Adipocyte (in vitro differentiated cells): ENCODE data around the gene FUCA1.

ENCODE experiments used
- DNase-seq: peaks from one replicate; pipeline ENCODE4 v3.0.0-alpha.2; 2015; ENCODE audit warnings: low read depth
- H3K27me3 ChIP-seq: replicated peaks from 2 replicates; pipeline ENCODE4 v1.7.0; 2013; ENCODE audit warnings: mild to moderate bottlenecking, low read length, moderate library complexity; ENCODE audit not compliant: control insufficient read depth, insufficient read depth
- H3K36me3 ChIP-seq: 2 replicates; pipeline ENCODE4 v1.7.0; 2013; ENCODE audit warnings: low read length, mild to moderate bottlenecking, moderate library complexity; ENCODE audit not compliant: control insufficient read depth, insufficient read depth, severe bottlenecking
- H3K4me1 ChIP-seq: 2 replicates; pipeline ENCODE4 v1.7.0; 2013; ENCODE audit warnings: mild to moderate bottlenecking, low read length, moderate library complexity; ENCODE audit not compliant: control insufficient read depth, insufficient read depth
- H3K4me3 ChIP-seq: 2 replicates; pipeline ENCODE4 v1.7.0; 2013; ENCODE audit warnings: mild to moderate bottlenecking, low read length, moderate library complexity
- H3K9ac ChIP-seq: 2 replicates; pipeline ENCODE4 v1.7.0; 2013; ENCODE audit warnings: mild to moderate bottlenecking, low read length, moderate library complexity
- H3K9me3 ChIP-seq: 2 replicates; pipeline ENCODE4 v1.7.0; 2013; ENCODE audit warnings: mild to moderate bottlenecking, low read length, moderate library complexity; ENCODE audit not compliant: control insufficient read depth

The FUCA1 gene

GRCh38 chr1:23889074-23889473 is 21.0 kb upstream of the FUCA1 start:
- Histone ChIP-seq H3K4me1 (no peaks in the 10 kb centered on the region), H3K27me3 (peaks cover 27% of the 10 kb centered on the region), H3K4me3 (no peak overlapping the region), H3K9me3 (no peaks in the 10 kb centered on the region), H3K9ac (no peak overlapping the region), H3K36me3 (no peaks in the 10 kb centered on the region)
- no peak for DNase-seq

GRCh38 chr1:23885222-23885621 is 17.1 kb upstream of the FUCA1 start:
- H3K27me3 ChIP-seq: peaks cover 27% of the 10 kb centered on the region
- no peaks in the 10 kb centered on the region for H3K4me1 ChIP-seq
- no peak overlapping the region for H3K4me3 ChIP-seq
- H3K9ac ChIP-seq: no peak overlapping the region
- DNase-seq: no peak
- no peaks in the 10 kb centered on the region for H3K36me3 ChIP-seq
- H3K9me3 ChIP-seq: no peaks in the 10 kb centered on the region

GRCh38 chr1:23882746-23883145 is 14.7 kb upstream of the FUCA1 start:
- H3K4me1 ChIP-seq: no peaks in the 10 kb centered on the region
- no peaks in the 10 kb centered on the region for H3K36me3 ChIP-seq
- H3K27me3 ChIP-seq: peaks cover 11% of the 10 kb centered on the region

GRCh38 chr1:23879809-23880208 is 11.7 kb upstream of the FUCA1 start:
- Histone ChIP-seq H3K4me1 (no peaks in the 10 kb centered on the region), H3K9ac (no peak overlapping the region), H3K27me3 (peaks cover 6% of the 10 kb centered on the region), H3K9me3 (peaks cover 25% of the 10 kb centered on the region), H3K4me3 (no peak overlapping the region), H3K36me3 (no peaks in the 10 kb centered on the region)
- DNase-seq: no peak

More at GRCh38 chr1:23882746-23883145, 14.7 kb upstream of the FUCA1 start:
- DNase-seq: no peak
- Histone ChIP-seq H3K9me3 (peaks cover 24% of the 10 kb centered on the region), H3K4me3 (no peak overlapping the region), H3K9ac (no peak overlapping the region)

- DNase-seq: no peak
- Histone ChIP-seq H3K9me3 (peaks cover 25% of the 10 kb centered on the region), H3K4me1 (no peaks in the 10 kb centered on the region), H3K4me3 (peak overlapping the region; percentile 47), H3K9ac (no peak overlapping the region), H3K27me3 (peaks cover 17% of the 10 kb centered on the region), H3K36me3 (no peaks in the 10 kb centered on the region)
Measured at GRCh38 chr1:23878668-23879067, 10.6 kb upstream of the FUCA1 start.

GRCh38 chr1:23875382-23875781 is 7.3 kb upstream of the FUCA1 start:
- Histone ChIP-seq H3K27me3 (peaks cover 27% of the 10 kb centered on the region), H3K9me3 (peaks cover 25% of the 10 kb centered on the region), H3K4me3 (no peak overlapping the region), H3K9ac (no peak overlapping the region), H3K4me1 (no peaks in the 10 kb centered on the region), H3K36me3 (no peaks in the 10 kb centered on the region)
- DNase-seq: no peak

- DNase-seq: no peak
- no peak overlapping the region for H3K4me3 ChIP-seq
- H3K9me3 ChIP-seq: no peaks in the 10 kb centered on the region
- H3K36me3 ChIP-seq: no peaks in the 10 kb centered on the region
- no peaks in the 10 kb centered on the region for H3K4me1 ChIP-seq
- H3K27me3 ChIP-seq: peaks cover 29% of the 10 kb centered on the region
- no peak overlapping the region for H3K9ac ChIP-seq
Measured at GRCh38 chr1:23872421-23872820, 4.3 kb upstream of the FUCA1 start.

- peaks cover 19% of the 10 kb centered on the region for H3K27me3 ChIP-seq
- H3K9me3 ChIP-seq: no peaks in the 10 kb centered on the region
- peak overlapping the region; percentile 85 for H3K4me3 ChIP-seq
- peak overlapping the region; percentile 69 for H3K9ac ChIP-seq
- no peaks in the 10 kb centered on the region for H3K36me3 ChIP-seq
- H3K4me1 ChIP-seq: no peaks in the 10 kb centered on the region
- DNase-seq: no peak
Measured at GRCh38 chr1:23869051-23869450, 961 bp upstream of the FUCA1 start.

GRCh38 chr1:23868557-23869016 is 497 bp upstream of the FUCA1 start:
- no peaks in the 10 kb centered on the region for H3K4me1 ChIP-seq
- H3K9ac ChIP-seq: peak overlapping the region; percentile 69
- peak overlapping the region; percentile 85 for H3K4me3 ChIP-seq
- peaks cover 14% of the 10 kb centered on the region for H3K27me3 ChIP-seq
- DNase-seq: no peak
- H3K9me3 ChIP-seq: no peaks in the 10 kb centered on the region
- no peaks in the 10 kb centered on the region for H3K36me3 ChIP-seq

GRCh38 chr1:23867542-23867894 is 572 bp downstream of the FUCA1 start:
- DNase-seq: no peak

GRCh38 chr1:23865543-23865930 is 2.6 kb downstream of the FUCA1 start:
- H3K9ac ChIP-seq: no peak overlapping the region
- H3K36me3 ChIP-seq: no peaks in the 10 kb centered on the region
- DNase-seq: peak; percentile 27
- H3K4me1 ChIP-seq: no peaks in the 10 kb centered on the region
- H3K4me3 ChIP-seq: no peak overlapping the region
- no peaks in the 10 kb centered on the region for H3K9me3 ChIP-seq
- H3K27me3 ChIP-seq: peaks cover 5% of the 10 kb centered on the region

More at GRCh38 chr1:23867542-23867894, 572 bp downstream of the FUCA1 start:
- Histone ChIP-seq H3K4me1 (no peaks in the 10 kb centered on the region), H3K9me3 (no peaks in the 10 kb centered on the region), H3K4me3 (peak overlapping the region; percentile 85), H3K9ac (peak overlapping the region; percentile 66), H3K36me3 (no peaks in the 10 kb centered on the region), H3K27me3 (peaks cover 9% of the 10 kb centered on the region)

GRCh38 chr1:23864801-23865542 is 3.1 kb downstream of the FUCA1 start:
- Histone ChIP-seq H3K9ac (no peak overlapping the region), H3K36me3 (no peaks in the 10 kb centered on the region), H3K4me3 (no peak overlapping the region), H3K27me3 (peaks cover 5% of the 10 kb centered on the region), H3K4me1 (no peaks in the 10 kb centered on the region), H3K9me3 (no peaks in the 10 kb centered on the region)
- no peak for DNase-seq
